Upper lobe of right lung (tissue), 1 donor: ENCODE measurements around the gene PPP6R3. TPM values are rescaled to one million over a fixed set of nuclear protein-coding genes. Genes with fewer than 3 reads are reported as not detected.

Source experiments
- ATAC-seq: fragments of 200-7000 bp; cut with Tn5 transposase; one replicate; pipeline ENCODE4 v1.9.1; 2020; ENCODE audit warnings: mild to moderate bottlenecking, moderate library complexity
- DNase-seq: peaks from one replicate; pipeline ENCODE4 v3.0.0-alpha.2; 2020
- H3K27ac ChIP-seq: fragments of 200-600 bp; one replicate; pipeline ENCODE4 v1.8.0; 2022
- H3K27me3 ChIP-seq: fragments of 200-600 bp; one replicate; pipeline ENCODE4 v1.8.0; 2022; ENCODE audit warnings: mild to moderate bottlenecking
- H3K36me3 ChIP-seq: fragments of 200-600 bp; one replicate; pipeline ENCODE4 v1.8.0; 2022
- H3K4me1 ChIP-seq: fragments of 200-600 bp; one replicate; pipeline ENCODE4 v1.8.0; 2022
- H3K4me3 ChIP-seq: fragments of 200-600 bp; one replicate; pipeline ENCODE4 v1.8.0; 2022; ENCODE audit warnings: mild to moderate bottlenecking
- H3K9me3 ChIP-seq: fragments of 200-600 bp; one replicate; pipeline ENCODE4 v1.8.0; 2022
- CTCF ChIP-seq: fragments of 200-600 bp; IDR thresholded peaks from one replicate; pipeline ENCODE4 v1.8.0; 2022; ENCODE audit warnings: antibody characterized with exemption
- intact Hi-C: fragments of 100-400 bp; cut with DNase I; formaldehyde crosslinking; loops from one replicate; pipeline ENCODE4 v1.11.0; 2022
- total RNA-seq: library from RNA; stranded (reverse); fragmentation: NEBNext Ultra II Directional; extraction: Animal tissue kit (Norgen Biotek cat#: 25700); gene quantifications from one replicate; pipeline ENCODE4 v1.2.1, GENCODE V29; 2021
- donor health status: DM: no; HTN: yes; CAD: no; lungs with severe emphysema.

The PPP6R3 gene
- total RNA-seq, 1 donor from 2014 or later, result 93.2 TPM

DNA sequence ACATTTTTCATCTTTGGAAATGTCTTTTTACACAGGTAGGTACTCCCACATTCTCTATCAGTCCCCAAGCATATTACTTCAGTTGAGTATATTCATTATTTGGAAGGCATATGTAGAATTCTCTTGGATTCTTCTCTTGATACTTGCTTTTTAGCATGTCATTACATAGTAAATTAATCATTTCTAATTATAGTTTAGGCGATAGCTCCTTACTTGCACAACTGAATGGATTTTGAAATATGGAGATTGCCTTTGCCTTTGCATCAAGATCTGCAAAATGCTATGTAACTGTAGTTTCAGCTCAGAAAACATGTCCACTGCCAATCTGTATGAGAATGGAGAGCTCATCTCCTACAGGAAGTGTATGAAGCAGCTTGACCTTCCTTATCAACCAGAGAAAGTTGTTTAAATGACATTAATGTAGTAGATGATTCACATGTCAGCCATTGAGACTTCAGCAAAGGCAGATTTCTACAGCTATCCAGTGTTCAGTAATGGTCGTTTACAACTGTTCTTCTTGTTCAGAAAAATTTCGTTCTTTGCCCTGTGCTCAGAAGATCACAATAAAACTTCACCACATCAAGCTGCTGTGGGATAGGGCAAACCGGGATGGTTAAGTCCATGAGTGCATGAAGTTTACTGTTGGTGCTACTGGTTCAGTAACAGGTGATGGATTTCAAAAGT is 61.6 kb downstream of the PPP6R3 start:
- no peak for TF ChIP-seq CTCF
- no peak for ATAC-seq
- H3K27ac ChIP-seq, result no peak overlapping the region

GRCh38 chr11:68523033-68523432 is 62.5 kb downstream of the PPP6R3 start:
- Histone ChIP-seq H3K9me3 (no peaks in the 10 kb centered on the region), H3K36me3 (peaks cover 82% of the 10 kb centered on the region), H3K27me3 (no peaks in the 10 kb centered on the region), H3K4me1 (peaks cover 13% of the 10 kb centered on the region), H3K27ac (no peak overlapping the region), H3K4me3 (no peak overlapping the region)
- TF ChIP-seq CTCF, result no peak
- ATAC-seq (no peak), DNase-seq (no peak)
- intact Hi-C loops, result no loop called here

More for the DNA sequence above, 61.6 kb downstream of the PPP6R3 start:
- Histone ChIP-seq H3K9me3 (no peaks in the 10 kb centered on the region), H3K4me1 (peaks cover 13% of the 10 kb centered on the region), H3K4me3 (no peak overlapping the region), H3K27me3 (no peaks in the 10 kb centered on the region), H3K36me3 (peaks cover 72% of the 10 kb centered on the region)
- intact Hi-C loops, result no loop called here
- DNase-seq, result no peak

- Histone ChIP-seq H3K27ac (no peak overlapping the region), H3K9me3 (no peaks in the 10 kb centered on the region), H3K4me1 (peaks cover 17% of the 10 kb centered on the region), H3K4me3 (no peak overlapping the region), H3K36me3 (peaks cover 82% of the 10 kb centered on the region), H3K27me3 (no peaks in the 10 kb centered on the region)
- intact Hi-C loops, result no loop called here
- no peak for TF ChIP-seq CTCF
- no peak for DNase-seq
- ATAC-seq, result no peak
Observed at GRCh38 chr11:68523743-68524142, 63.2 kb downstream of the PPP6R3 start.

- no peak for TF ChIP-seq CTCF
- no peak for DNase-seq
- Histone ChIP-seq H3K4me1 (peaks cover 17% of the 10 kb centered on the region), H3K36me3 (peaks cover 82% of the 10 kb centered on the region), H3K4me3 (no peak overlapping the region), H3K9me3 (no peaks in the 10 kb centered on the region), H3K27ac (no peak overlapping the region), H3K27me3 (no peaks in the 10 kb centered on the region)
- ATAC-seq, result no peak
- intact Hi-C loops, result no loop called here
Observed at GRCh38 chr11:68524213-68524612, 63.7 kb downstream of the PPP6R3 start.

GRCh38 chr11:68524681-68525080 is 64.1 kb downstream of the PPP6R3 start:
- no peak for DNase-seq
- Histone ChIP-seq H3K4me3 (no peak overlapping the region), H3K27me3 (no peaks in the 10 kb centered on the region), H3K36me3 (peaks cover 81% of the 10 kb centered on the region), H3K4me1 (peaks cover 17% of the 10 kb centered on the region), H3K27ac (no peak overlapping the region), H3K9me3 (no peaks in the 10 kb centered on the region)
- no peak for TF ChIP-seq CTCF
- ATAC-seq, result no peak
- intact Hi-C loops, result no loop called here

GRCh38 chr11:68525336-68525735 is 64.8 kb downstream of the PPP6R3 start:
- TF ChIP-seq CTCF, result no peak
- no peak for DNase-seq
- Histone ChIP-seq H3K4me3 (no peak overlapping the region), H3K27ac (no peak overlapping the region), H3K4me1 (peaks cover 17% of the 10 kb centered on the region), H3K36me3 (peaks cover 81% of the 10 kb centered on the region), H3K9me3 (no peaks in the 10 kb centered on the region), H3K27me3 (no peaks in the 10 kb centered on the region)
- intact Hi-C loops, result no loop called here
- ATAC-seq, result no peak
